ENCODE measurements around the gene SF3B3.

SF3B3 gene

DNA sequence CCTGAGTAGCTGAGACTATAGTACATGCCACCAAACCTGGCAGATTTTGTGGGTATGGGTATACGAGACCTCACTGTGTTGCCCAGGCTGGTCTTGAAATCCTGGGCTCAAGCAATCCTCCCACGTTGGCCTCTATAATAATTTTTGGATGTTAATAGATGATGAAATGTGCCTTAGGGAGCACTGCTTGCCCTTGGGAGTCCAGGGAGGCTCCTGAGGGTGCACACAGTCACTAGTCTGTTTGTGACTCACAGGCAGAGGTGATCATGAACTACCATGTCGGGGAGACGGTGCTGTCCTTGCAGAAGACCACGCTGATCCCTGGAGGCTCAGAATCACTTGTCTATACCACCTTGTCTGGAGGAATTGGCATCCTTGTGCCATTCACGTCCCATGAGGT lies 46.1 kb downstream of the SF3B3 start:
- H3K27ac ChIP-seq = no peak overlapping the region
- TF ChIP-seq, protein P1, sequence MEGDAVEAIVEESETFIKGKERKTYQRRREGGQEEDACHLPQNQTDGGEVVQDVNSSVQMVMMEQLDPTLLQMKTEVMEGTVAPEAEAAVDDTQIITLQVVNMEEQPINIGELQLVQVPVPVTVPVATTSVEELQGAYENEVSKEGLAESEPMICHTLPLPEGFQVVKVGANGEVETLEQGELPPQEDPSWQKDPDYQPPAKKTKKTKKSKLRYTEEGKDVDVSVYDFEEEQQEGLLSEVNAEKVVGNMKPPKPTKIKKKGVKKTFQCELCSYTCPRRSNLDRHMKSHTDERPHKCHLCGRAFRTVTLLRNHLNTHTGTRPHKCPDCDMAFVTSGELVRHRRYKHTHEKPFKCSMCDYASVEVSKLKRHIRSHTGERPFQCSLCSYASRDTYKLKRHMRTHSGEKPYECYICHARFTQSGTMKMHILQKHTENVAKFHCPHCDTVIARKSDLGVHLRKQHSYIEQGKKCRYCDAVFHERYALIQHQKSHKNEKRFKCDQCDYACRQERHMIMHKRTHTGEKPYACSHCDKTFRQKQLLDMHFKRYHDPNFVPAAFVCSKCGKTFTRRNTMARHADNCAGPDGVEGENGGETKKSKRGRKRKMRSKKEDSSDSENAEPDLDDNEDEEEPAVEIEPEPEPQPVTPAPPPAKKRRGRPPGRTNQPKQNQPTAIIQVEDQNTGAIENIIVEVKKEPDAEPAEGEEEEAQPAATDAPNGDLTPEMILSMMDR (conservative IDR thresholded peaks at IDR 0.05) = no peak

DNA sequence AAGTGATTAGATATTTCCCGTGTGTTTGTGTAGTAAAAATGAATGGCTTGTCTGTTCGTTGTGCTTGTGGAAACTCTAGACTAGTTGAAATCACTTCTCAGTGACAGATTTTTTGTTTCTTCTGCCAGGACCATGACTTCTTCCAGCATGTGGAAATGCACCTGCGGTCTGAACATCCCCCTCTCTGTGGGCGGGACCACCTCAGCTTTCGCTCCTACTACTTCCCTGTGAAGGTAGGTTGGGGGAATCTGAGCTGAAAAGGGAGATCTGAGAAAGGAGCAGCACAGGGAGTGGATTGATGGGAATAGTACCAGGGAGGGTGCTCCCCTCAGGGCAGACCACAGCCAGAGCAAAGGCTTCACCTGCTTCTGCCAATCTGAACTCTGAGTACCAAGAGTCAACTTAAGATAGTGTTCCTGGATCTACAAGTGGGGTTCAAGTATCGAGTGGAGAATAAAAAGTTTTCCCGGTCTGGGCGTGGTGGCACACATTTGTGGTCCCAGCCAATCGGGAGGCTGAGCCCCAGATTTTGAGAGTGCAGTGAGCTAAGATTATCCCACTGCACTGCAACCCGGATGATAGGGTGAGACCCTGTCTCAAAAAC lies 47.5 kb downstream of the SF3B3 start:
- TF ChIP-seq, protein P1 (conservative IDR thresholded peaks at IDR 0.05) = no peak
- no peak overlapping the region for H3K27ac ChIP-seq

DNA sequence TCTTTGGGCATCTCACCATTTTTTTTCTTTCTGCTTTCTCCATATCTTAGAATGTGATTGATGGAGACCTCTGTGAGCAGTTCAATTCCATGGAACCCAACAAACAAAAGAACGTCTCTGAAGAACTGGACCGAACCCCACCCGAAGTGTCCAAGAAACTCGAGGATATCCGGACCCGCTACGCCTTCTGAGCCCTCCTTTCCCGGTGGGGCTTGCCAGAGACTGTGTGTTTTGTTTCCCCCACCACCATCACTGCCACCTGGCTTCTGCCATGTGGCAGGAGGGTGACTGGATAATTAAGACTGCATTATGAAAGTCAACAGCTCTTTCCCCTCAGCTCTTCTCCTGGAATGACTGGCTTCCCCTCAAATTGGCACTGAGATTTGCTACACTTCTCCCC lies 48.0 kb downstream of the SF3B3 start:
- no peak overlapping the region for H3K27ac ChIP-seq
- TF ChIP-seq, protein P1 (conservative IDR thresholded peaks at IDR 0.05) = no peak

DNA sequence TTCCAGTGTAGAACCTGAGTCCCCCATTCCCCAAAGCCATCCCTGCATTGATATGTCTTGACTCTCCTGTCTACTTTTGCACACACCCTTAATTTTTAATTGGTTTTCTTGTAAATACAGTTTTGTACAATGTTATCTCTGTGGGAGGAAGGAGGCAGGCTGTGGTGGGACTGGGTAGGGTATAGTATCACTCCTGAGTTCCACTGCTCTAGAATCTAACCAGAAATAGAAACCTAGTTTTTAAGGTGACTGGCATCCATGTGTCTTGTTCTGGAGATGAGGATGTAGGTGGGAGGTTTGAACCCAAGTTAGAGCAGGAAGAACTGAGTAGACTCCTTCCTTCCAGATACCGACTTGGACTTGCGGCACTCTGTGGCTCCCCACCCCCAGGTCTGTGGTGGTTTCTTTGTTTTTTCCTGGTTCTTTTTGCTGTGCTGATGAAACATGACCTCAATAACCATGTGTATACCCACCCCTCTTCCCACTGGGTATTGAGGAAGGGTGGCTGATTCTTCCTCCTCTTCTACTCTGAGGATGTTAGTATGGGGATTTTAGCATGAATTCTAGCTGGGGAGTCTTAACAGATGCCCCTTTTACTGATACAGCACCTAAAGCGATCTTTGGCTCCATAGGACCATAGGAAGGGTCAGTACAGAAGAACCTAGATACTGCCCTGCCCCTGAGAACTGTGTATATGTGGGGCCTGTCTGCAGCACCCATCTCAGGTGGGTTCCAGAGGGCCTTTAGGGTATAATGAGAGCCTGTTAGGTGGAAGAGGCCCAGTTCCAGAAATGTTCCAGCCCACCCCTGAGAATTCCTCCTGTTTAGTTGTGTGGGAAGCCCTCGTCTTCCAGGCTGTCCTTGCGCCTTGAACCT lies 48.7 kb downstream of the SF3B3 start:
- TF ChIP-seq, protein P1 (conservative IDR thresholded peaks at IDR 0.05) = no peak
- H3K27ac ChIP-seq = no peak overlapping the region

DNA sequence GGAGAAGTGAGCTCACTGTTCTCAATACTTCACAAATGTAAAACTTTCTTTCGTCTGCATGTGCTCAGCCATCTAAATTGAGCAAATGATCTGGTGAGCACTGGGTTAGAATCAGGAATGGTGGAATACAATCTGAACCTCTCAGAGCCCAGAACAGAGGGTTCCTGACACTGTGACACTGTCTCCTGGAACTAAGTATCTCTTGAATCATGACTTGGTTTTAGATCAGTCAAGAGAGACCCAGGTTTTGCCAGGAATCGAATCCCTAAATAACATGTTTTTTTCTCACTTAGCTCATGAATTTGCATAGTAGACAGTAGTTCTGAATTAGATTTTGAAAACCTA lies 49.3 kb downstream of the SF3B3 start:
- no peak overlapping the region for H3K27ac ChIP-seq
- TF ChIP-seq, protein P1 (conservative IDR thresholded peaks at IDR 0.05) = no peak

DNA sequence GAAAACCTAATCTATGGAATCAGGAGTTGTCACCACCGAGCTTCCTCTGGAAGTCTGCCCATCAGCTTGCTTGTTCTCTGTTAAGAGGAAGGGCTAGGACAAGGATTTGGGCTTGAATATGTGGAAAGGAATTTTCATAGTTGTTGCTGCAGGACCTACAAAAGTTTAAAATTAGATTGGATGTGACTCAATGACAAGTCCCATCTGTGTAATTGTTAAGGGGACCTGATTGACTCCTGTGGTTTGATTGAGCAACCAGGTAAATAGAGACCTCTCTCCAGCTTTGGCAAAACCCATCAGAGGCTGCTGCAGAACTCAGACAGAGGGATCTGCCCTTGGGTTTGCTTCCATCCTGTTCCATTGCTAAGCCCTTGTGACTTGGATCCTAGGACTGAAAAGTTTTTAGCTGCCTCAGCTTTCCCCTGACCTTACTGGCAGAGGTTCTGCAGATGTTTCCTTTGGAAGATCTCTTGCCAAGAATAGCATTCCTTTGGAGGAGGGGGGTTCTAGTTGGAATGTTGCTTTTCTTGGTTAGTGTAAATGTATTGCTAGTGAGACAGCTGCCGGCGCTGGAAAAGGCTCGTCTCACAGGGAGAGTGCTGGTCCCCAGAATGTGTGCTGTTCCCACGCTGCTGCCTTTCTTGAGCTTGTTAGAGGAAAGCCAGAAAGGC lies 50.0 kb downstream of the SF3B3 start:
- H3K27ac ChIP-seq = no peak overlapping the region

More for the DNA sequence above, 50.0 kb downstream of the SF3B3 start:
- TF ChIP-seq, protein P1 (conservative IDR thresholded peaks at IDR 0.05) = no peak

Measured in VCaP (cell line).